ENCODE data around the gene ZBTB7A. TPM values are rescaled to one million over a fixed set of nuclear protein-coding genes. Genes with fewer than 3 reads are reported as not detected.

ZBTB7A gene
- total RNA-seq, 4 donors from 2014 or later = 60.3 to 94.2 (median 77.4) TPM

DNA sequence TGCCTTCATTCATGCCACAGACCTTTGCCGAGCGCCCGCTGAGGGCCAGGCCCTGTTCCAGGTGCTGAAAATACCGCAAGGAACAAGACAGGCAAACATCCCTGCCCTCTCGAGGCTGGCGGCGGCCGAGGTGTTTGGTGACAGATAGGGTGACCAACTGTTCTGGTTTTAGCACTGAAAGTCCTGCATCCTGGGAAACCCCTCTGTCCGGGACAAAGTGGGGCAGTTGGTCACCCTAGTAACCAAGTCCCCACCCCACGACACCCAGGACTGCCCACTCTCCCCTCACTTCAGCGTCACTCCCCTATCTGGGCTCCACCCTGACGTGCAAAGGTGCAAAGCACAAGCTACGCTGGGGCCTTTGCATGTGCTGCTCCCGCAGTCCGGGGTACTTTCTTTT lies 17.3 kb downstream of the ZBTB7A start:
- peaks cover 69% of the 10 kb centered on the region for H3K36me3 ChIP-seq
- no peak overlapping the region for H3K27ac ChIP-seq
- H3K27me3 ChIP-seq = no peaks in the 10 kb centered on the region
- H3K4me3 ChIP-seq = no peak overlapping the region
- DNase-seq (ENCODE audit: low spot score in 2 of 2) = peak; percentile 65 to 78
- no peak for TF ChIP-seq POLR2A (IDR thresholded peaks at IDR 0.05)
- H3K9me3 ChIP-seq = no peaks in the 10 kb centered on the region
- WGBS = 69% methylated on average over 15 of the region's 15 CpGs
- H3K4me1 ChIP-seq = peaks cover 40% of the 10 kb centered on the region

DNA sequence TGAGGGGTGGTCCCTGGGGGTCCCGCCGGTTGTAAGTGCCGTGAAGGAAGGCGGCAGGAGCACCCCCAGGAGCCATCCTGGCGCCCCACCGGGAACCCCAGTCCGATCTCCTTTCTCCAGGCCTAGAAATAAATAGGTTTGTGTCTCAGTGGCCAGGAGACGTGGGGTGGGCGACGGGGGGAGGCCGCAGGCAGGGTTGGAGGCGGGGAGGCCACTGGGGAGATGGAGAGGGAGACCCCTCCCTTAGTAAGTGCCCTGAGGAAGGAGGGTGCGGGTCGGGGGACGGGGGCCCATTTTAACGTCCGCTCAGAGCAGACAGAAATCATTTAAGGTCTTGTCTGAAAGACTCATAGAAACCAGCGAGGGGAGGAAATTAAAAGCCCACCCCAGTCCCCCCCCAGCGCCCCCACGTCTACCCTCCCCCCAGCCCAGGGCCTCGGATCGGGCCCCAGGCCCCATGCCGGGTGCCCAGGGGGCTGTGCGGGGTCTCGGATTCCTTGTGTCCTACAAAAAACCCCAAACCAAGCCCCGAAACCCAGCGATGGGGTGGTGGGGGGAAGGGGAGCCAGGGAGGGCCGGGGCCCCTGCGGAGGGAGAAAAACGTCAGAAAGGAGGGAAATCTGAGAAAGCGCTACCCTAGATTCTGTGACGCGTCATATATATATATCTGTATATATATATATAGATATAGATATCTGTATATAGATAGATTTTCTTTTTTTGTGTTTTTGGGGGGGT lies 19.6 kb downstream of the ZBTB7A start:
- H3K27me3 ChIP-seq = no peaks in the 10 kb centered on the region
- H3K9me3 ChIP-seq = no peaks in the 10 kb centered on the region
- H3K4me3 ChIP-seq = no peak overlapping the region
- 83% methylated on average over 21 of the region's 33 CpGs for WGBS
- peaks cover 58% of the 10 kb centered on the region for H3K36me3 ChIP-seq
- TF ChIP-seq, protein P1, sequence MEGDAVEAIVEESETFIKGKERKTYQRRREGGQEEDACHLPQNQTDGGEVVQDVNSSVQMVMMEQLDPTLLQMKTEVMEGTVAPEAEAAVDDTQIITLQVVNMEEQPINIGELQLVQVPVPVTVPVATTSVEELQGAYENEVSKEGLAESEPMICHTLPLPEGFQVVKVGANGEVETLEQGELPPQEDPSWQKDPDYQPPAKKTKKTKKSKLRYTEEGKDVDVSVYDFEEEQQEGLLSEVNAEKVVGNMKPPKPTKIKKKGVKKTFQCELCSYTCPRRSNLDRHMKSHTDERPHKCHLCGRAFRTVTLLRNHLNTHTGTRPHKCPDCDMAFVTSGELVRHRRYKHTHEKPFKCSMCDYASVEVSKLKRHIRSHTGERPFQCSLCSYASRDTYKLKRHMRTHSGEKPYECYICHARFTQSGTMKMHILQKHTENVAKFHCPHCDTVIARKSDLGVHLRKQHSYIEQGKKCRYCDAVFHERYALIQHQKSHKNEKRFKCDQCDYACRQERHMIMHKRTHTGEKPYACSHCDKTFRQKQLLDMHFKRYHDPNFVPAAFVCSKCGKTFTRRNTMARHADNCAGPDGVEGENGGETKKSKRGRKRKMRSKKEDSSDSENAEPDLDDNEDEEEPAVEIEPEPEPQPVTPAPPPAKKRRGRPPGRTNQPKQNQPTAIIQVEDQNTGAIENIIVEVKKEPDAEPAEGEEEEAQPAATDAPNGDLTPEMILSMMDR (IDR thresholded peaks at IDR 0.05) = no peak
- no peak for TF ChIP-seq POLR2A (IDR thresholded peaks at IDR 0.05)
- no peak for TF ChIP-seq EP300 (IDR thresholded peaks at IDR 0.05)
- no peak for TF ChIP-seq POLR2AphosphoS5 (IDR thresholded peaks at IDR 0.05)
- DNase-seq (ENCODE audit: low spot score in 2 of 2) = peak in 1 of 2 donors; percentile 61
- H3K27ac ChIP-seq = no peak overlapping the region
- H3K4me1 ChIP-seq = peaks cover 30% of the 10 kb centered on the region

DNA sequence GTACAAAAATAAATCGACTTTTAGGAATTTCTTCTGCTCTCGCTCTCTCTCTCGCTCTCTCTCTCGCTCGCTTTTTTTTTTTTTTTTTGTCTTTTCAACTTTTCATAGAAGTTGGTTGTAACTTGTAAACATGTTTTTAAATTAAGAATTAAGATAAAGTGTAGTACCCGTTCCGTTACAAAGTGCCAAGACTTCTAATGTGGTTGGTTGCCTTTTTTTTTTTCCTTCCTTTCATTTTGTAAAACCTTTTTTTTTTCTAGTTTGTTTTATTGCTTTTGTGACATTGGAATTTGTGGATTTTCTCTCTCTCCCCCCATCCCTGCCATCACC lies 20.4 kb downstream of the ZBTB7A start:
- no peak overlapping the region for H3K4me3 ChIP-seq
- H3K9me3 ChIP-seq = no peaks in the 10 kb centered on the region
- no peak for DNase-seq (ENCODE audit: low spot score in 2 of 2)
- H3K4me1 ChIP-seq = peaks cover 22% of the 10 kb centered on the region
- no peak overlapping the region for H3K27ac ChIP-seq
- TF ChIP-seq, protein P1 (IDR thresholded peaks at IDR 0.05) = no peak
- TF ChIP-seq POLR2AphosphoS5 (IDR thresholded peaks at IDR 0.05) (no peak), EP300 (IDR thresholded peaks at IDR 0.05) (no peak), POLR2A (IDR thresholded peaks at IDR 0.05) (no peak)
- peaks cover 59% of the 10 kb centered on the region for H3K36me3 ChIP-seq
- 78% methylated on average over 7 of the region's 7 CpGs for WGBS
- H3K27me3 ChIP-seq = no peaks in the 10 kb centered on the region

DNA sequence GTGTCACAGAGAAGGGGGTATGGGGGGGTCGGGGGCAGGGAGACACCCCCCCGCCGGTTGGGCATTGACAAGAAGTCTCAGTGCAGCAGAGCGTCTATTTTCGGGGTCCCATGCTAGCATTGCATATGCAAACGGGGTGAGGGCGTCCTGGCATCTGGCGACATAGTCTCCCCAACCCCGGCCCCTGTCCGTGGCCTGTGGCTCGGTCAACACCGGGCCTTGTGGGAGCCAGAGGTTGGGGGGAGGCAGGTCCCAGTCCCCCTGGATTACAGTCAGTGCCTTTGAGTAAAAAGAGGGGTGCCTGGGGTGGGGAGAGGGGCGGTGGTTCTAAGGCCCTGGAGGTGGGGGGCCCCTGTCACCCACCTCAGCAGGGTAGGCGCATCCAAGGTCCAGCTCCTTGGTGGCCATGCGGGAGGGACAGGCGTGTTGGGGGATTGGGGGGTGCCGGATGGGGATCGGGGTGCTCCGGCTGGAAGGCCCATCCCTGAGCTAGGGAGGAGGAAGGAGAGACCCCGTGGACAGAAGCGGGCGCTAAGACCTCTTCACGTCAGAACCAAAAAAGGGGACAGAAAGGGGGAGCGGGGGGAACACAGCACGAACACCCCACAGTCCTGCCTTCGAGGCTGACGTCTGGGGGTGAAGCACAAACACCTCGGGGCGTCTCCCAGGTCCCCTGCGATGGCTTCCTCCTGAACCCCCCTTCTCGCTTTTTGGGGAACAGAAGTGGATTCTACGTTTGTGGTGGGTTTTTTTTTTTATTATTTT lies 20.9 kb downstream of the ZBTB7A start:
- no peak overlapping the region for H3K27ac ChIP-seq
- TF ChIP-seq, protein P1 (IDR thresholded peaks at IDR 0.05) = no peak
- TF ChIP-seq POLR2A (IDR thresholded peaks at IDR 0.05) (no peak), POLR2AphosphoS5 (IDR thresholded peaks at IDR 0.05) (no peak), EP300 (IDR thresholded peaks at IDR 0.05) (no peak)
- H3K4me1 ChIP-seq = peaks cover 21% of the 10 kb centered on the region
- no peak overlapping the region for H3K4me3 ChIP-seq
- no peaks in the 10 kb centered on the region for H3K27me3 ChIP-seq
- 88% methylated on average over 32 of the region's 32 CpGs for WGBS
- H3K36me3 ChIP-seq = peaks cover 61% of the 10 kb centered on the region
- no peaks in the 10 kb centered on the region for H3K9me3 ChIP-seq
- no peak for DNase-seq (ENCODE audit: low spot score in 2 of 2)

DNA sequence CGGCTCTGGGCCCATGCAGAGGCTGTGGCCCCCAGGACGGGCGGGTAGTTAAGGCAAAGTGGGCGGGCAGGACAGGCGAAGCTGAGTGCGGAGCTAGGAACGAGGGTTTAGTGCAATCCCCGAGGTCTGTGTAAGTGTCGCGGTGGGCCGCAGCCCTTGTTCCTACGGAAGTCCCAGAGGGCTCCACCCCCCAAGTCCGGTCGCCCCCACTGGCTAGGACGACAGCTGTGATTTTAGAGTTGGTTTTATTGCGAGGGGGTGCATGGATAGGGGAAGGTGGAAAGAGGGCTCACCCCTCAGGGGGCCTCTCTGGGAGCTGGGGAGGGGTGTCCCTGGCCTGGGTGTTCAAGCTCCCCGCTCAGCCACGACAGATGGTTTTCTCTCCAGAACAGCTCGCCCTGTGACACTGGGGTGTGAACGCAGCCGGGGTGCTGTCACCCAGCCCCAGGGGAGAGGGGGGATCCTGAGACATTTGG lies 21.7 kb downstream of the ZBTB7A start:
- Histone ChIP-seq H3K4me3 (no peak overlapping the region), H3K27me3 (no peaks in the 10 kb centered on the region), H3K9me3 (no peaks in the 10 kb centered on the region), H3K36me3 (peaks cover 61% of the 10 kb centered on the region), H3K27ac (no peak overlapping the region), H3K4me1 (peaks cover 21% of the 10 kb centered on the region)
- no peak for DNase-seq (ENCODE audit: low spot score in 2 of 2)
- TF ChIP-seq EP300 (IDR thresholded peaks at IDR 0.05) = no peak
- TF ChIP-seq POLR2AphosphoS5 (IDR thresholded peaks at IDR 0.05) = no peak
- no peak for TF ChIP-seq POLR2A (IDR thresholded peaks at IDR 0.05)
- TF ChIP-seq, protein P1 (IDR thresholded peaks at IDR 0.05) = no peak
- WGBS = 81% methylated on average over 19 of the region's 21 CpGs
